GM21723 (cell line): ENCODE results near the gene FAM131B.

ENCODE experiments used
- ATAC-seq: cut with Tn5 transposase; IDR thresholded peaks from one replicate; pipeline ENCODE4 v1.9.1; 2021; ENCODE audit warnings: mild to moderate bottlenecking, moderate library complexity; ENCODE audit not compliant: unreplicated experiment

Gene FAM131B

DNA sequence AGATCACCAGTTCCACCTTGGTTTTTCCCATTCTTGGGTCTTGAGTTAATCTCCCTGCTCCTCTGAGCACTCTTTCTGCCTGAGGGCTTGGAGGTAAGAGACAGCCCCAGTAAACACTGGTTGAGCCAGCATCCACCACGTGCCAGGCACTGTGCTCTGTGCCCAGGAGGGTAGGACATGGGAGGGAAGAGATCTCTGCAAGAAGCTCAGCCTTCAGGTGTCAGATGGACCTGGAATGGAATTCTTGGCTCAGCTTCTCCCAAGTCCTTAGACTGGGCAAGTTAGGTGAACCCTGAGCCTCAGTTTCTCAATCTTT lies 21.1 kb upstream of the FAM131B start:
- no peak for ATAC-seq

- no peak for ATAC-seq
Measured at GRCh38 chr7:143382791-143383641, 20.5 kb upstream of the FAM131B start.

DNA sequence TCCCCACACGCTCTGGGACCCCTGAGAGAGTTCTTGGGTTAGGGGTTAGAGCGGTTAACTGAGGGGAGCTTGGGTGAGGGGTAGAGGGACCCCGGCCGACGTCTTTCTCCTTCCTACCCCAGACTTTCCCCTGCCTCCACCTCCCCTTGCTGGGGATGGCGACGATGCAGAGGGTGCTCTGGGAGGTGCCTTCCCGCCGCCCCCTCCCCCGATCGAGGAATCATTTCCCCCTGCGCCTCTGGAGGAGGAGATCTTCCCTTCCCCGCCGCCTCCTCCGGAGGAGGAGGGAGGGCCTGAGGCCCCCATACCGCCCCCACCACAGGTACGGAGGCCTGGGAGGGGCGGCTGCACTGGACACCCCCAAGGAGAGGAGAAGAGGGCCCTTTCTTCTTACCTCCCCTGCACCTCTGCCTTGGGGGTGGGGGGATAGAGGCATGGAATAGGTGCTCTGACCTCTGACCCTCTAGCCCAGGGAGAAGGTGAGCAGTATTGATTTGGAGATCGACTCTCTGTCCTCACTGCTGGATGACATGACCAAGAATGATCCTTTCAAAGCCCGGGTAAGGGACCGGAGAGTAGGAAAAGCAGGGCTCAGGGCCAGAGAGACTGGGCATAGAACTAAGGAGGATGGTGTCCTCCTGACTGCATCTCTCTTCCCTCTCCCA lies 19.7 kb upstream of the FAM131B start:
- no peak for ATAC-seq

DNA sequence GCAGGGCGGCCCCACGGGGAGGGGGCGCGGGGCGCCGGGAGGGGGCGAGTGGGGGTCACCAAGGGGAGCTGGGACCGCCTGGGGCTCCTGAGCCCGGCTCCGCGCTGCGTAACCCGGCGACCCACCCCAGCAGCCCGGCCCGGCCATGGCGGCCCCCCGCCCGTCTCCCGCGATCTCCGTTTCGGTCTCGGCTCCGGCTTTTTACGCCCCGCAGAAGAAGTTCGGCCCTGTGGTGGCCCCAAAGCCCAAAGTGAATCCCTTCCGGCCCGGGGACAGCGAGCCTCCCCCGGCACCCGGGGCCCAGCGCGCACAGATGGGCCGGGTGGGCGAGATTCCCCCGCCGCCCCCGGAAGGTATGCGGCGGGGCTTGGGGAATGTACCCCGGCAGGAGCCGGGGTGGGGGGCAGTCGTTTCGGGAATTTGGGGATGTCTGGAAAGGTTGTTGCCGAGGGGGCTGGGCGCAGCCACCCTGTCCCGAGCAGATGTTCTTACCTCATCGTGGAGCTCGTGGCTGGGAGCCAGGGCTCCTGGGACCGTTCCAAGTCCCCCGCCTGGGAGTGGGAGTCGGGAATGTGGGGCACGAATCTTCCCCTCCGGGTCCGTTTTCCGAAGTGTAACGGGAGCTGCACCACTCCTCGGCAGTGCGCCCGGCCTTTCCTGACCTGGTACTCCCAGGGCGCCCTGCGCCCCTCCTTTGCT lies 19.1 kb upstream of the FAM131B start:
- peak; percentile 17 for ATAC-seq

GRCh38 chr7:143380646-143381426 lies 18.3 kb upstream of the FAM131B start, which contains the start of gene ZYX:
Gene ZYX (plus strand): TSS chr7:143381345. CDS start chr7:143381572, 227 bp downstream.
- ATAC-seq = peak; percentile 81

DNA sequence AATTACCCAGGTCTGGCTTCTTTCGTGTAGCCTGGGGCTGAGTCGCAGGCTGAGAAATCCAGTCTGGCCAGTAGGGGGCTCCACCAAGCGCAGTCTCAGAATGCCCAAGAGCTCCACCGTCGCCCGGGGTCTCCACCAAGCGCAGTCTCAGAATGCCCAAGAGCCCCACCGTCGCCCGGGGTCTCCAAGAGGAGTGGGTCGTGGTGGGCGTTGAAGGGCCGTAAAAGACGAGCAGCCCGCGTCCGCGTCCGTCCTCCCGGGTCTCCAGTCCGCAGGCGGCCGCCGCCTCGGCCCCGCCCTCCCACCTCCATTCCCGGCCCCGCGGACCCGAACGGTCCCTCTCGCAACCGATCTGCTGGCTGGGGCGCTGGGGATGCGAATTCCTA lies 17.7 kb upstream of the FAM131B start:
- ATAC-seq = peak; percentile 64

GRCh38 chr7:143379611-143380259 lies 17.2 kb upstream of the FAM131B start:
- no peak for ATAC-seq

GRCh38 chr7:143376396-143376795 lies 13.9 kb upstream of the FAM131B start:
- ATAC-seq = no peak

- ATAC-seq = no peak
Measured at GRCh38 chr7:143375298-143376034, 13.0 kb upstream of the FAM131B start.

- no peak for ATAC-seq
Measured at GRCh38 chr7:143374561-143374960, 12.0 kb upstream of the FAM131B start.

GRCh38 chr7:143373255-143373794 lies 10.8 kb upstream of the FAM131B start:
- ATAC-seq = no peak

DNA sequence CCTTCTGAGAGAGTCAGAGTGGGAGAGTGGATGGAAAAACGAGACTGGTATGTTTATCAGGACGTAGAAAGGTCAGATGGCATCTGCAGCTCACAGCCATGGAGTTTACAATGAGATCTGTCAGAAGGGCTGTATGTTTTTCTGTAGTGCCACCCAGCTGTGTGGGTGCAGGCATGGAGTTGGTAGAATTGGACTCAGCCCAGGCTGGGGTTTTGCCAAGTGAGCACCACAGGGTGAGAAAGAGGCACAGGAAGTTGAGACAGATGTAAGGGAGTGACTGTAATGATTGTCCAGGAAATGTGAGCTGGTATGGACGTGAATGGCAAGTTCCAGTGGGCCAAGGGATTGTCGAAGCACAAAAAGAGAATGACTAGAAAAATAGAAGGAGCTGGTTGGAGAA lies 9.6 kb upstream of the FAM131B start:
- ATAC-seq = no peak

GRCh38 chr7:143369678-143370651 lies 7.5 kb upstream of the FAM131B start:
- no peak for ATAC-seq

DNA sequence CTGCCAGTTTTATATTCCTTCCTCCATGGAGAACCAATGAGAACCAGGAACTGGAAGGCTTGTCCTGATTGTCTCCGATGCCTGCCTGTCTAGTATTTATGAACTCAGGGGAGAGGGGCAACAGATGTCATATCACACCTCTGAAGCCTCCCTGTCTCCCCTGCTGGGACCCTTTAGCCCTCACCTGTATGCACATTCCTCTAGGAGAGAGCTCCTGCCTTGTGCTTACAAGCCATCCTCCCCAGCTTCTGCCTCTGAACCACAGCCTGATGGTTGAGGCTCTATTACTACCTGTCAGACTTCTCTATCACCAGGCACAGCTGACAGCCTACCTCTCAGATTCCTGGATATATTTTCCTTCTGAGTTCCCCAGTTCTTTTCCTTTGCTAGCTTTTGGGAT lies 5.9 kb upstream of the FAM131B start:
- no peak for ATAC-seq

- ATAC-seq = no peak
Measured at GRCh38 chr7:143367972-143368371, 5.5 kb upstream of the FAM131B start.

DNA sequence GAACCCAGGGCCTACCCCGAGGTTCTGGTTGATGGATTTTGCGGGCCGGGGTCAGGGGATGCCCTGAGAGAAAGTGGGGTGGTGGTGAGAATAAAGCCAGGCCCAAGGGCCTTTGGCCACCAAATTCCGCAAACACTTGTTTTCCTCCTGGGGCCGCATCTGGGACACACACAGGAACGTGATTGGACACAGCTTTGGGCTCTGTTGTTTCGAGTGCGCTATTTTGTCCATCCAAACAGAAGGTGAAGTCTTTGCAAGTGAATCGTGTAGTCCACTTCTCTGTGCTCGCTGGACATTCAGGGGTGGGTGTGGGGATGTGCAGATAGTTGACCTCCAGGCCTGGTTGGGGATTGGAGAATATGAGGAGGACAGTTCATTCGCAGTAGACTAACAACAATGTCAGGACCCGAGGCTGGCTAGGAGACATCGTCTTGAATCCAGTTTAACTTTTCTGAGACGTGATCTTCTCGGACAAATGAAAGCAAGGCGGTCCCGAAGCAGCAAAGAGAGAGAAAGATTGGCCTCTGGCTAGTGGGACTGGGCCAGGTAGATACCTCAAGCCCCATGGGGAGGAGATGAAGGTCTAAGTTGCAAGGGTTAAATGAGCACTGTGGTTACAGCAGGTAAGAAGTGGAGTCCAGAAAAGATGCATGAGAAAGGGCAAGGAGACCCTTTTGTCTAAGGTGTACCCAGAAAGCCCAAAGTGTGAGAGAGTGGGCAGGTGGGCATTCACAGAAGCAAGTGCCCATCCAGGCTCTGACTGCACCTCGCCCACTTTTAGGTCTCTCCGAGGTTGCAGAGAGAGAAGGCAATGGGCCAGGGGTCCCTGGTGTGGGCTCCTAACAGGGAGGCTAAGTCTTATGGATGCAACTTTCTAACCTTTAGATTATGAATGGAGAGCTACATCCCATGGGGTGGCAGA lies 764 bp upstream of the FAM131B start:
- no peak for ATAC-seq

DNA sequence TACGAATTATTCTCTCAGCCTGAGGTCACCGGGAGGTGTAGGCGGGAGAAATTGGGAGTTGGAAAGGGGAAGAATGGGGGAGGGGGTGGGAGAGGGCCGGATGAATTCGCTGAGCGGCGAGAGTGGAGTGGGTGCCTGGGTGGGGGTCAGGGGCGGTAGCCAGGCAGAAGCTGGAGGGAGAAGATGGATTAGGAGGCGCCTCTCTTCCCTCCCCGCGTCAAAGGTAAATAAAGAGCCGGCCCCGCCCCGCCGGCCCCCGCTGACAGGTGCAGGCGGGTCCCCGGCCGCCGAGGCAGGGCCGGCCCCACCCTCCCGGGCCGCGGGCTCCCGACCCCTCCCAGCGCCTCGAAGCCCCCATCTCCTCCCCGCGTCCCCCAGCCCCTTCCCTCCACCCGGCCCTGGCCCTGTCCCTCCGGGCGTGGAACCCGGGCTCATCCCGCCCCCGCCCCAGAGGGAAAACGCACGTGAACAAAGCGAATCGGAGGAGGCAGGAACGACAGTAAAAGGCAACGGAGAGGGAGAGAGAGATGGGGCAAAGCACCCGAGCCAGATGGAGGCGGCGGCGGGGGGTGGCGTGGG lies 872 bp downstream of the FAM131B start:
- ATAC-seq = no peak
